ENCODE measurements around the gene SLC16A13.
A peak's percentile ranks its signal among the peaks of the same experiment; 100 is the strongest.

Gene SLC16A13

GRCh38 chr17:7014261-7014994 lies 21.4 kb upstream of the SLC16A13 start:
- peak; percentile 77 for DNase-seq

GRCh38 chr17:7014995-7015958 lies 20.5 kb upstream of the SLC16A13 start:
- DNase-seq = no peak

GRCh38 chr17:7016418-7016817 lies 19.4 kb upstream of the SLC16A13 start:
- DNase-seq = no peak

- no peak for DNase-seq
These were observed 18.7 kb upstream of the SLC16A13 start for GRCh38 chr17:7016886-7017826.

- no peak for DNase-seq
These were observed 18.0 kb upstream of the SLC16A13 start for GRCh38 chr17:7017827-7018200.

GRCh38 chr17:7018331-7018964 lies 17.4 kb upstream of the SLC16A13 start:
- no peak for DNase-seq

- no peak for DNase-seq
These were observed 16.4 kb upstream of the SLC16A13 start for GRCh38 chr17:7019367-7019766.

GRCh38 chr17:7019839-7020519 lies 15.8 kb upstream of the SLC16A13 start:
- DNase-seq = no peak

- no peak for DNase-seq
These were observed 14.7 kb upstream of the SLC16A13 start for GRCh38 chr17:7020894-7021664.

- DNase-seq = peak; percentile 19
These were observed 13.6 kb upstream of the SLC16A13 start for GRCh38 chr17:7021993-7022778.

- no peak for DNase-seq
These were observed 12.8 kb upstream of the SLC16A13 start, which contains the start of gene BCL6B for GRCh38 chr17:7022781-7023571. BCL6B (plus strand) TSS chr17:7023050; CDS start chr17:7023672, 622 bp downstream.

GRCh38 chr17:7023576-7024401 lies 12.0 kb upstream of the SLC16A13 start:
- DNase-seq = peak; percentile 78

GRCh38 chr17:7024402-7024785 lies 11.4 kb upstream of the SLC16A13 start:
- no peak for DNase-seq

- no peak for DNase-seq
These were observed 10.6 kb upstream of the SLC16A13 start for GRCh38 chr17:7025245-7025644.

- no peak for DNase-seq
These were observed 9.2 kb upstream of the SLC16A13 start for GRCh38 chr17:7026471-7027115.

GRCh38 chr17:7027335-7027734 lies 8.5 kb upstream of the SLC16A13 start:
- DNase-seq = no peak

- no peak for DNase-seq
These were observed 6.7 kb upstream of the SLC16A13 start for GRCh38 chr17:7029096-7029495.

GRCh38 chr17:7029659-7030058 lies 6.2 kb upstream of the SLC16A13 start:
- no peak for DNase-seq

Data from NCI-H774 (cell line).